GM21447 (cell line): ENCODE results near the gene LPP.

Experiments
- ATAC-seq: cut with Tn5 transposase; IDR thresholded peaks from one replicate; pipeline ENCODE4 v1.9.1; 2021; ENCODE audit not compliant: unreplicated experiment

Gene LPP

GRCh38 chr3:188659449-188660090 lies 505.6 kb downstream of the LPP start:
- no peak for ATAC-seq

- no peak for ATAC-seq
Measured at GRCh38 chr3:188660415-188660814, 506.5 kb downstream of the LPP start.

- ATAC-seq: no peak
Measured at GRCh38 chr3:188661806-188662205, 507.8 kb downstream of the LPP start.

- no peak for ATAC-seq
Measured at GRCh38 chr3:188662214-188662613, 508.3 kb downstream of the LPP start.

GRCh38 chr3:188662795-188663194 lies 508.8 kb downstream of the LPP start:
- no peak for ATAC-seq

GRCh38 chr3:188663839-188664238 lies 509.9 kb downstream of the LPP start:
- ATAC-seq: no peak

- ATAC-seq: no peak
Measured at GRCh38 chr3:188664795-188665194, 510.8 kb downstream of the LPP start.

- ATAC-seq: no peak
Measured at GRCh38 chr3:188667926-188668325, 514.0 kb downstream of the LPP start.

GRCh38 chr3:188670446-188670845 lies 516.5 kb downstream of the LPP start:
- no peak for ATAC-seq

- no peak for ATAC-seq
Measured at GRCh38 chr3:188671971-188672370, 518.0 kb downstream of the LPP start.

GRCh38 chr3:188672840-188673239 lies 518.9 kb downstream of the LPP start:
- ATAC-seq: no peak

- no peak for ATAC-seq
Measured at GRCh38 chr3:188673646-188674186, 519.8 kb downstream of the LPP start.

GRCh38 chr3:188674595-188674994 lies 520.6 kb downstream of the LPP start:
- no peak for ATAC-seq

- no peak for ATAC-seq
Measured at GRCh38 chr3:188677344-188677743, 523.4 kb downstream of the LPP start.

GRCh38 chr3:188680189-188680588 lies 526.2 kb downstream of the LPP start:
- no peak for ATAC-seq

- ATAC-seq: no peak
Measured at GRCh38 chr3:188680605-188681004, 526.6 kb downstream of the LPP start.

- no peak for ATAC-seq
Measured at GRCh38 chr3:188682316-188682715, 528.4 kb downstream of the LPP start.

GRCh38 chr3:188683032-188683521 lies 529.1 kb downstream of the LPP start:
- peak; percentile 50 for ATAC-seq

GRCh38 chr3:188684276-188684675 lies 530.3 kb downstream of the LPP start:
- no peak for ATAC-seq

GRCh38 chr3:188685789-188686188 lies 531.8 kb downstream of the LPP start:
- ATAC-seq: no peak

GRCh38 chr3:188686324-188686723 lies 532.4 kb downstream of the LPP start:
- ATAC-seq: no peak

- no peak for ATAC-seq
Measured at GRCh38 chr3:188687389-188687788, 533.4 kb downstream of the LPP start.

- ATAC-seq: no peak
Measured at GRCh38 chr3:188689101-188689574, 535.2 kb downstream of the LPP start.
